Activated CD4-positive, alpha-beta T cell treated with anti-CD3 and anti-CD28 coated beads, Interleukin-10, Interleukin-2, amounts not matched to agents 100 ng/mL and 50 ng/mL, durations not matched to agents 16 hours and 8 hours (primary cell): ENCODE results near the gene KLHDC7B.

Experiments used
- DNase-seq: peaks from one replicate; pipeline ENCODE4 v3.0.0-alpha.2; 2020

The KLHDC7B gene

GRCh38 chr22:50548921-50549790 is 3.5 kb downstream of the KLHDC7B start:
- no peak for DNase-seq

- DNase-seq: no peak
These were observed 4.7 kb downstream of the KLHDC7B start for GRCh38 chr22:50550395-50550794.

- DNase-seq: no peak
These were observed 5.6 kb downstream of the KLHDC7B start for GRCh38 chr22:50551160-50551752.

GRCh38 chr22:50553310-50553709 is 7.6 kb downstream of the KLHDC7B start:
- DNase-seq: no peak

GRCh38 chr22:50556703-50557102 is 11.0 kb downstream of the KLHDC7B start:
- DNase-seq: no peak

- no peak for DNase-seq
These were observed 14.3 kb downstream of the KLHDC7B start for GRCh38 chr22:50560034-50560433.

- DNase-seq: no peak
These were observed 16.0 kb downstream of the KLHDC7B start for GRCh38 chr22:50561401-50562358.

- DNase-seq: peak; percentile 99
These were observed 17.1 kb downstream of the KLHDC7B start, which contains the start of gene SYCE3 for GRCh38 chr22:50562523-50563412. Gene SYCE3 (minus strand): TSS chr22:50562919. CDS start chr22:50556405, 6,514 bp downstream.

GRCh38 chr22:50563413-50564160 is 17.9 kb downstream of the KLHDC7B start:
- no peak for DNase-seq

GRCh38 chr22:50564289-50564688 is 18.6 kb downstream of the KLHDC7B start:
- no peak for DNase-seq

GRCh38 chr22:50567721-50568252 is 22.1 kb downstream of the KLHDC7B start:
- no peak for DNase-seq

GRCh38 chr22:50568626-50569025 is 22.9 kb downstream of the KLHDC7B start:
- DNase-seq: no peak

- DNase-seq: no peak
These were observed 23.4 kb downstream of the KLHDC7B start for GRCh38 chr22:50569041-50569459.

GRCh38 chr22:50569896-50570535 is 24.3 kb downstream of the KLHDC7B start:
- DNase-seq: no peak

GRCh38 chr22:50570861-50571260 is 25.2 kb downstream of the KLHDC7B start:
- no peak for DNase-seq

- DNase-seq: no peak
These were observed 25.8 kb downstream of the KLHDC7B start for GRCh38 chr22:50571264-50572175.

GRCh38 chr22:50572965-50573364 is 27.3 kb downstream of the KLHDC7B start:
- DNase-seq: no peak

- no peak for DNase-seq
These were observed 28.0 kb downstream of the KLHDC7B start for GRCh38 chr22:50573491-50574382.
